ENCODE results near the gene FNDC11.

The FNDC11 gene

DNA sequence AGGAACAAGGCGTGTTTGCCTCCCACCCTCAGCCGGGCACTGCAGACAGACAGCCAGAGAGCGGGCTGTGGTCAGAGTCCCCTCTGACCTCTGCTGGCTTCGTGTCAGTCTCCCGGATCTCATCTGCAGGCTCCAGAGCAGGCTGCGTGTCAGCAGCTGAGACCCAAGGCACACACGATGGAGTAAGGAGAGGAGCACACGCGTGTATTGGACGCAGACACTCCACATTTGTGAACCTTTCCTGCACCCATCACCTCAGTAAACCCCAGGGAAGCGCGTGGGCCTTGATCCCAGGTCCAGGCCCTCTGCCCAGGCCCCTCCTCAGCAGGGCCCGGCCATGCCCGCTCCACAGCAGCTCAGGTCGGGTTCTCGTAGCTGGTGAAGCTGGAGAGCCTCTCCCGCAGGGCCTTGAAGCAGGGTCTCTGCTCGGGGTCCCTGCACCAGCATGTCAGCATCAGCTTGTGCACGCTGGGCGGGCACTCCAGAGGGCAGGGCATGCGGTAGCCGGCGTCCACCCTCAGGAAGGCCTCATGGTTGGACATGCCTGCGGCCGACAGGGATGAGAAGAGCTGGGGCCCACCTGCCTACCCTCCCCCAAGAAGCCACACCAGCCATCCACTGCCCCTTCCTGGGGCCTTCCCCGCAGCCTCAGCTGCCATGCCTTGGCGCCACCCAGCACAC lies 24.6 kb upstream of the FNDC11 start:
- H3K27ac ChIP-seq, result no peak overlapping the region
- TF ChIP-seq, protein P1, sequence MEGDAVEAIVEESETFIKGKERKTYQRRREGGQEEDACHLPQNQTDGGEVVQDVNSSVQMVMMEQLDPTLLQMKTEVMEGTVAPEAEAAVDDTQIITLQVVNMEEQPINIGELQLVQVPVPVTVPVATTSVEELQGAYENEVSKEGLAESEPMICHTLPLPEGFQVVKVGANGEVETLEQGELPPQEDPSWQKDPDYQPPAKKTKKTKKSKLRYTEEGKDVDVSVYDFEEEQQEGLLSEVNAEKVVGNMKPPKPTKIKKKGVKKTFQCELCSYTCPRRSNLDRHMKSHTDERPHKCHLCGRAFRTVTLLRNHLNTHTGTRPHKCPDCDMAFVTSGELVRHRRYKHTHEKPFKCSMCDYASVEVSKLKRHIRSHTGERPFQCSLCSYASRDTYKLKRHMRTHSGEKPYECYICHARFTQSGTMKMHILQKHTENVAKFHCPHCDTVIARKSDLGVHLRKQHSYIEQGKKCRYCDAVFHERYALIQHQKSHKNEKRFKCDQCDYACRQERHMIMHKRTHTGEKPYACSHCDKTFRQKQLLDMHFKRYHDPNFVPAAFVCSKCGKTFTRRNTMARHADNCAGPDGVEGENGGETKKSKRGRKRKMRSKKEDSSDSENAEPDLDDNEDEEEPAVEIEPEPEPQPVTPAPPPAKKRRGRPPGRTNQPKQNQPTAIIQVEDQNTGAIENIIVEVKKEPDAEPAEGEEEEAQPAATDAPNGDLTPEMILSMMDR (IDR thresholded peaks at IDR 0.05), result no peak
- TF ChIP-seq ZFX (IDR thresholded peaks at IDR 0.05; ENCODE audit: borderline replicate concordance), result no peak

DNA sequence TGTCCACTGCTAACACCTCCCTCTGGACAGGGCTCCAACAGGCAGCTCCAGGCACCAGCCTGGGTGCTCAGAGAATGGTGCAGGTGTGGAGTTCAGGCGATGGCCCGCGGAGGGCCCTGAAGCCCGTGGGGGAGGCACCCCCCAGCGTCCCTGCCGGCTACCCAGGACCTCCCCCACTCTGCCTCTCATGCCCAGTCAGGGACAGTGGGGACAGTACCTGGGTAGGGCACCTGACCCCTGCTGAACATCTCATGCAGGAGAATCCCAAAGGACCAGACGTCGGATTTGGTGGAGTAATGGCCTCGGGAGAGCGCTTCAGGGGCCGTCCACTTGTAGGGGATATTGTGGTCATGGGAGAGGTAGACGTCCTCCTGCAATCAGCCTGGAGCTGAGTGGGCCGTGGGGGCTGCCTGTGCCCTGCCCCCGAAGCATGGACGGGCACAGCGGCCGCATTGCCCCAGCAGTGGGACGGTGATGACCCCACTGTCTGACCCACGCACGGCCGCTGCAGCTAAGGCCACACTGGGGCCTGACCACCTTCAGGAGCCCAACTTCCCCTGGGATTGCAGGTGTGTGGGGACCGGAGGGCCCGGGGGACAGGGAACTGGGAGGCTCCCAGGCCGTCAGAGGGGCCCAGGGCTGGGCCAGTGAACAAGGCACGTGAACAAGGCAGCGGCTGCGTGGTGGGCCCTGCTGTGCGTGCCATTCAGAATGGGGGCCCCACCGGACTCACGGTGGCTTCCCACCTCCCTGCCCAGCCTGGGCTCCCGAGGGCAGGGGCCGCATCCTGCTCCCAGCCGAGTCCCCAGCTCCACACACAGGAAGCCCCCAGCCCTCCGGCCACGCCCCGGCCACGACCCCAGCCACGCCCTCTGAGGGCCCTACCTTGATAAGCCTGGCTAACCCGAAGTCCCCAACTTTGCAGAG lies 23.8 kb upstream of the FNDC11 start:
- TF ChIP-seq, protein P1 (IDR thresholded peaks at IDR 0.05), result no peak
- no peak for TF ChIP-seq ZFX (IDR thresholded peaks at IDR 0.05; ENCODE audit: borderline replicate concordance)
- H3K27ac ChIP-seq, result no peak overlapping the region

DNA sequence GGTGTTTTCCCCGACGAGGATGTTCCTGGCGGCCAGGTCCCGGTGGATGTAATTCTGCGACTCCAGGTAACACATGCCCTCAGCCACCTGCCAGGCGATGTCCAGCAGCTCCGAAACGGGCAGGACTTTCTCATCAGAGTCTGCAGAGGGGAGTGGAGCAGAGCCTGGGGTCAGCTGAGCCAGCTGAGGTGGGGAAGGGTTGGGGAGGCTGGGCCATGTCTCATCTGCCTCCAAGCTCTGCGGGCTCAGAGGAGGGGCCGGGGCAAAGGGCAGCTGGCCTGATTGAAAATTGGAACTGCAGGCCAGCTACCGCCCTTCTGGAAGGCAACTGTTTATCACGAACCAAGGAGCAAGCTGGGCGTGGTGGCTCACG lies 23.2 kb upstream of the FNDC11 start:
- TF ChIP-seq ZFX (IDR thresholded peaks at IDR 0.05; ENCODE audit: borderline replicate concordance), result no peak
- TF ChIP-seq, protein P1 (IDR thresholded peaks at IDR 0.05), result no peak
- H3K27ac ChIP-seq, result no peak overlapping the region

DNA sequence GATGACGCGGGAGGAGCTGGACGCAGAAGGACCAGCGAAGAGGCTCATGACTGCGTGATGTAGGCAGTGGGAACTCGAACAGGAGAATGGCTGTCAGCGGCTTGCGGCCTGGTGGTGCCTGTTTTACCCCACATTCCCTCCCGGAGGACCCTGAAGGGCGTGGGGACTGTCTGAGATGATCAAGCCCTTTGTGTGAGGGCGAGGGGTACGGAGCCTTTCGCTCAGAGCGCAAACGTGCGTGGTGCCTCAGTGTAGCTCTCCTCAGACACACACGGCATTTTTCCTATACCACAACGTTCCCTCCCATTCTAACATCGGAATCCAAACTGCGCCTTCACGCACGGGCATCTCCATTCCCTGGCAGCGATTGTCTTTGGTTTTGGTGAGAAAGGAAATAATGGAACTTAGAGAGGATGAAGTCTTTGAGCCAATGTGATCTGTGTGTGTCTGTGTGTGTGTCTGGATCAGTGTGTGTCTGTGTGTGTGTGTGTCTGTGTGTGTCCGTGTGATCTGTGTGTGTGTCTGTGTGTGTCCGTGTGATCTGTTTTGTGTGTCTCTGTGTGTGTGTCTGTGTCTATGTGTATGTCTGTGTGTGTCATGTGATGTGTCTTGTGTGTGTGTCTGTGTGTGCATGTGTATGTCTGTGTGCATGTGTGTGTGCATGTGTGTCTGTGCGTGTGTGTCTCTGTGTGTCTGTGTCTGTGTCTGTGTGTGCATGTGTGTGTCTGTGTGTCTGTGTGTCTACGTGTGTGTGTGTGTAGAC lies 22.1 kb upstream of the FNDC11 start:
- H3K27ac ChIP-seq, result no peak overlapping the region
- TF ChIP-seq, protein P1 (IDR thresholded peaks at IDR 0.05), result no peak
- no peak for TF ChIP-seq ZFX (IDR thresholded peaks at IDR 0.05; ENCODE audit: borderline replicate concordance)

DNA sequence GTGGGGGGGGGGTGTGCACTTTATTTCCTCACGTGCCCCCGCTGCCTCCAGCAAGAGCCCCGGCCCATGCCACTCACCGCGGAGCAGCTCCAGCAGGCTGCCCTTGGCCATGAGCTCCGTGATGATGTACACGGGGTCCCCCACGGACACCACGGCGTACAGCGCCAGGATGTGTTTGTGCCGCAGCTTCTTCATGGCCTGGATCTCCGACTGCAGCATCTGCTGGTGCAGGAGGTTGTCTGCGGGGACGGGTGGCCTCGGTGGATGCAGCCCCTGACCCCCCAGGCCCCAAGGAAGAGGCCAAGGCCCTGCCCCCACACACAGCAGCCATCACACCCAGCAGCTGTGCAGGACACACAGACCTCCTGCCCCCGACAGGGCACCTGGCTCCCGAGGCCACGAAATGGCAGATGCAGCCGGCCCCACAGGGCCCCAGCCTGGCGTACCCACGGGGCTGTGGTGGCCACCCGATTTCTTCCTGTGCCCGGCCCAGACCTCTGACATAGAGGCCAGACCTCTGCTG lies 21.4 kb upstream of the FNDC11 start:
- TF ChIP-seq, protein P1 (IDR thresholded peaks at IDR 0.05), result no peak
- TF ChIP-seq ZFX (IDR thresholded peaks at IDR 0.05; ENCODE audit: borderline replicate concordance), result no peak
- no peak overlapping the region for H3K27ac ChIP-seq

DNA sequence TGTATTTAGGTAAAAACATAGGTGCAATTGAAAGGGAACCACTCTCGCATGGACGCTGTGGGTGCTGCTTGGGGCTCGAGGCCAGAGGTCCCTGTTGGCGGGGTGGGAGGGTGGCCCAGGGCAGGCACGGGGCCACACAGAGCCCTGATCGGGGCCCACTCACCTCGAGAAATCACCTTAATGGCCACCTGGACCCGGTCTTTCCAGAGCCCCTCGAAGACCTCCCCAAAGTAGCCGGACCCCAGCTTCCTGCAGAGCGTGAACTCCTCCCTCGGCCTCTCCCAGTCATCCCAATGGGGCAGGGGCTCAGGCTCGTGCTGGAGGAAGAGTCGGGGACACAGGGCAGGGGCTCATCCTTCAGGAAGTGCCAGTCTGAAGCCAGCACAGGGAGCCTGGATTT lies 20.6 kb upstream of the FNDC11 start:
- TF ChIP-seq, protein P1 (IDR thresholded peaks at IDR 0.05), result no peak
- no peak for TF ChIP-seq ZFX (IDR thresholded peaks at IDR 0.05; ENCODE audit: borderline replicate concordance)

More for the DNA sequence above, 20.6 kb upstream of the FNDC11 start:
- no peak overlapping the region for H3K27ac ChIP-seq
